Brain microvascular endothelial cell (primary cell): ENCODE data around the gene BIK.

Source experiments
- DNase-seq: peaks from one replicate; pipeline ENCODE4 v3.0.0-alpha.2; 2020
- H3K27ac ChIP-seq: fragments of 250-450 bp; sonication (Bioruptor Pico); 2 replicates; pipeline ENCODE4 v1.5.1; 2020; ENCODE audit warnings: mild to moderate bottlenecking, moderate library complexity
- H3K27me3 ChIP-seq: fragments of 250-450 bp; sonication (Bioruptor Pico); replicated peaks from 2 replicates; pipeline ENCODE4 v1.5.1; 2020; ENCODE audit warnings: mild to moderate bottlenecking
- H3K36me3 ChIP-seq: fragments of 250-450 bp; sonication (Bioruptor Pico); replicated peaks from 2 replicates; pipeline ENCODE4 v1.5.1; 2020; ENCODE audit warnings: mild to moderate bottlenecking
- H3K4me3 ChIP-seq: 2 replicates; pipeline ENCODE4 v1.5.1; 2011; ENCODE audit warnings: low read depth, mild to moderate bottlenecking, control low read depth, low read length, moderate library complexity
- in situ Hi-C: cut with HindIII; loops from 2 replicates; pipeline ENCODE4 v1.10.0; 2017; ENCODE audit warnings: low sequenced_read_pairs, low pct_ligation_motif_present
- TF ChIP-seq, protein P1 (sequence below): IDR thresholded peaks from 2 replicates; pipeline ENCODE4 v1.5.1; 2011; ENCODE audit warnings: low read depth, mild to moderate bottlenecking, moderate library complexity, low read length, control low read depth, inconsistent platforms; ENCODE audit errors: missing control alignments

The BIK gene

DNA sequence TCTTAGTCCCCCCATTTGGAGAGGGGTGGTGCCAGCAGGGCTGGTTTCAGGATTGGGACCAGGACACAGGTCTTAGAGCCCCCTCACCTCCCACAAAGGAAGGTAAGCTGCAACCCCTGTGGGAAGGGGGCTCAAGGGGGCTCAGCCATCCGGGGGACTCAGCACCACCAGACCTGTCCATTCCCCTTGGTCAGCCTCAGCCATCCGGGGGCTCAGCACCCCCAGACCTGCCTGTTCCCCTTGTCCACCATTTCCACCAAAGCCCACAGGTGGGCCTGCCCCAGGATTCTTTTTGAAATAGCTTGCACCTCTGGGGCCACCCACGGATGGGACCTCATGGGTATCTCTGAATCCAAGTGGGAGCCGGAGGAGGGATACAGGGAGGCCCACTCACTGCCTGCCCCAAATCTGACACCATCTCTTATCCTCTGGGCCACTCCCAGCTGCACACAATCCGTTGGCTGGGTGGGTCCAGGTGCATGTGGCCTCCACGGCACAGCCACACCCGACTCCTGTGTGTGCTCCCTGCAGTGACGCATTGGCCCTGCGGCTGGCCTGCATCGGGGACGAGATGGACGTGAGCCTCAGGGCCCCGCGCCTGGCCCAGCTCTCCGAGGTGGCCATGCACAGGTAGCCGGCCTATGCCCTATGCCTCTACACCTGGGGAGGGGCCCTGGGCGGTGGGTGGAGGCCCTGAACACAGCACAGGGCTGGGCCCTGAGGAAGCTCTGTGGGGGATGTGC is 16.8 kb downstream of the BIK start:
- H3K27ac ChIP-seq, result no peak overlapping the region
- in situ Hi-C loops, result no loop called here

DNA sequence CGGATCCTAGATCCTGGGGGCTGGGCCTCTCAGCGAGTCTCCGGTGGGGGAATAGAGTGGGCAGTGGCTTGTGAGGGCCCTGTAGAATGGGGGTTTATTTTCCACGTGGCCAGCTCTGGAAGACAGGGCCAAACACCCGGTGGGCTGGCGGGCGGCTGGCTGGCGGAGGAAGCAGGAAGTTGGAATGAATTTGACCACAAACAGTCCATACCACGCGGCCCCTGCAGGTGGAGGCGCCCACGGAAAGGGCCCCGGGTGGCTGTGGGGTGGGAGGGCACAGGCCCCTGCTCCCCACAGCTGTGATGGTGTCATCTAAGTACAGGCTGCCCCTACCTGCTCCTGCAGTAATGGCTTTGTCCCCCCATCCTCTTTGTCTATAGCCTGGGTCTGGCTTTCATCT is 17.6 kb downstream of the BIK start:
- H3K36me3 ChIP-seq, result peaks cover 6% of the 10 kb centered on the region
- in situ Hi-C loops, result no loop called here
- TF ChIP-seq, protein P1, sequence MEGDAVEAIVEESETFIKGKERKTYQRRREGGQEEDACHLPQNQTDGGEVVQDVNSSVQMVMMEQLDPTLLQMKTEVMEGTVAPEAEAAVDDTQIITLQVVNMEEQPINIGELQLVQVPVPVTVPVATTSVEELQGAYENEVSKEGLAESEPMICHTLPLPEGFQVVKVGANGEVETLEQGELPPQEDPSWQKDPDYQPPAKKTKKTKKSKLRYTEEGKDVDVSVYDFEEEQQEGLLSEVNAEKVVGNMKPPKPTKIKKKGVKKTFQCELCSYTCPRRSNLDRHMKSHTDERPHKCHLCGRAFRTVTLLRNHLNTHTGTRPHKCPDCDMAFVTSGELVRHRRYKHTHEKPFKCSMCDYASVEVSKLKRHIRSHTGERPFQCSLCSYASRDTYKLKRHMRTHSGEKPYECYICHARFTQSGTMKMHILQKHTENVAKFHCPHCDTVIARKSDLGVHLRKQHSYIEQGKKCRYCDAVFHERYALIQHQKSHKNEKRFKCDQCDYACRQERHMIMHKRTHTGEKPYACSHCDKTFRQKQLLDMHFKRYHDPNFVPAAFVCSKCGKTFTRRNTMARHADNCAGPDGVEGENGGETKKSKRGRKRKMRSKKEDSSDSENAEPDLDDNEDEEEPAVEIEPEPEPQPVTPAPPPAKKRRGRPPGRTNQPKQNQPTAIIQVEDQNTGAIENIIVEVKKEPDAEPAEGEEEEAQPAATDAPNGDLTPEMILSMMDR, result no peak
- no peak overlapping the region for H3K4me3 ChIP-seq
- no peak overlapping the region for H3K27ac ChIP-seq
- H3K27me3 ChIP-seq, result no peaks in the 10 kb centered on the region
- no peak for DNase-seq

More for the DNA sequence above, 16.8 kb downstream of the BIK start:
- DNase-seq, result no peak
- H3K27me3 ChIP-seq, result no peaks in the 10 kb centered on the region
- TF ChIP-seq, protein P1, result no peak
- no peak overlapping the region for H3K4me3 ChIP-seq
- H3K36me3 ChIP-seq, result peaks cover 2% of the 10 kb centered on the region

DNA sequence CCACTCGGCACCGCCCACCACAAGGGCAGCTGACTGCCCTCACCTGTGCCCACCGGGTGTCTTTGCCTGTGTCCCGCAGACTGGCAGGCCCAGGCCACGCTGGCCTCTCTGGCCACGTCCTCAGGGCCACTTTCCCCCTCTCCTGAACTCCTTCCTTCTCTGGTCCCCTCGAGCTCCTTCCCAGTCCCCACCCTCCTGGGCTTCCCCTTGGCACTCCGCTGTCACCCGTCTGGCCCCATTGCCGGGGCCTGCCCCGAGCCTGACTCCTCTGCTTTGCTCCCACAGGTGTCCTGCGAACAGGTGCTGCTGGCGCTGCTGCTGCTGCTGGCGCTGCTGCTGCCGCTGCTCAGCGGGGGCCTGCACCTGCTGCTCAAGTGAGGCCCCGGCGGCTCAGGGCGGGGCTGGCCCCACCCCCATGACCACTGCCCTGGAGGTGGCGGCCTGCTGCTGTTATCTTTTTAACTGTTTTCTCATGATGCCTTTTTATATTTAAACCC is 18.4 kb downstream of the BIK start:
- Histone ChIP-seq H3K27ac (no peak overlapping the region), H3K4me3 (no peak overlapping the region), H3K27me3 (no peaks in the 10 kb centered on the region), H3K36me3 (peaks cover 6% of the 10 kb centered on the region)
- TF ChIP-seq, protein P1, result no peak
- in situ Hi-C loops, result no loop called here
- no peak for DNase-seq

DNA sequence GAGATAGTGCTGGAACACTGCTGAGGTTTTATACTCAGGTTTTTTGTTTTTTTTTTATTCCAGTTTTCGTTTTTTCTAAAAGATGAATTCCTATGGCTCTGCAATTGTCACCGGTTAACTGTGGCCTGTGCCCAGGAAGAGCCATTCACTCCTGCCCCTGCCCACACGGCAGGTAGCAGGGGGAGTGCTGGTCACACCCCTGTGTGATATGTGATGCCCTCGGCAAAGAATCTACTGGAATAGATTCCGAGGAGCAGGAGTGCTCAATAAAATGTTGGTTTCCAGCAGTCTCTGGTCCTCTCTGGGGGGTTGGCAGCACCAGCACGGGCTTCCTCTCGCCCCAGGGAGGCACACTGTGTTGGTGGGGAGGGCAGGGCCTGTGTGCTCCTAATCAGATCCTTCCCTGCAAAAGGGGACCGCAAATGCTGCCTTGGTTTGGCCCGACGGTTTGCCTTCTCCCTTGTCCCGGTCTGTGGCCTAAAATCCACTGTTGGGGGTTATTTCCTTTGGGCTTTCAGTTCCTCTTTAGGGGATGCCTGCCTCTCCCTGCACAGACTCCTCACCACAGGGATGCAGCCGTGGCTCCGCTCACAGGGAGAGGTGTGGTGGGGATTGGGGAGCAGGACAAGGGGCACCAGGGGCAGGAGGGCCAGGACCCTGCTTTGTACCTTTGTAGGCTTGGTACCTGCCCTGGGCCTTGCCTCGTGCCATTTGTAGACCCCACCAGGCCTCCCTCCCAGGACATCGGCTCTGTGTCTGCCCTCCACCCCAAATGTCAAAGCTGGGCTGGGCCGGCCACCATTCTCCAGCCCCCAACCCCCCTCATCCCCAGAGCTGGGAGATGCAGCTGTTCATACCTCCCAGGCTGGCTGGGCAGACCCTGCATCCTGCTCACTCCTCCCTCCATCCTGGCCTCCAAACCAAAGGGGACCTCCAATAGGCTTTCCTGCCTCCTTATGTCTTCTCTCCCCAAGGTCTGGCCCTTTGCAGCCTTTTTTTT is 19.2 kb downstream of the BIK start:
- in situ Hi-C loops, result no loop called here
- no peak for DNase-seq
- no peak overlapping the region for H3K27ac ChIP-seq
- H3K27me3 ChIP-seq, result no peaks in the 10 kb centered on the region
- H3K36me3 ChIP-seq, result peaks cover 13% of the 10 kb centered on the region
- H3K4me3 ChIP-seq, result no peak overlapping the region
- TF ChIP-seq, protein P1, result no peak

DNA sequence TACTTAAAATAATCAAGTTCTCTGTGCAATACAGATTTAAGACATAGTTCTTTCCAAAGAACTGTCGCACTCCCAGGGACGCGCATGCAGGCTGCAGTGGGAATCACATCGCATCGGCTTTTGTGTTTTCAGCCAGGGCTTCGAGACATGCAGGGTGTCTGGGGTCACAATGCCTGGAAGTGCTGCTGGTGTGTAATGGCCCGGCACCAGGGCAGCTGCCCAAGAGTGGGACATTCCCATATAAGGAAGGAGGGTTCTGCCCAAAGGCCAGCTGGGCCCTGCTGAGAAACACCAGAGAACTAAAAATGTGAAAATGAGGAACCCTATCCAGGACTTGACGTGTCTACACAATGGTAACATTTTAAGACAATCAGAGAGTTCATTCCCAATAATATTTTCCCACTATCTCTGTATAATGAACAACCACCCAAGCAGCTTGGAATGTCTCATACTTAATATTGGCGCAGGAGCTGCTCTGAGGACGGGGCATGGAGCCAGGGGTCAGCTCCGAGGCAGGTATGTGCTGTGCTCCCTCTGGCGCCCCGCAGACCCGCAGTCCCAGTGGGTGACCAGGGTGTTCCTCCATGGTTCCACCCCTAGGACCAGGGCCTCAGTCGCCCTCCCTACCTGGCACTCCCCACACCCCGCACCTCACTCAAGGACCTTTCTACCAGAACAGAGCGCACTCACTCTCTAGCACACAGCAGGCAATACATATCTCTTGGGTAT is 21.4 kb downstream of the BIK start:
- no peaks in the 10 kb centered on the region for H3K27me3 ChIP-seq
- in situ Hi-C loops, result no loop called here
- H3K36me3 ChIP-seq, result peaks cover 23% of the 10 kb centered on the region
- no peak for DNase-seq
- TF ChIP-seq, protein P1, result no peak
- no peak overlapping the region for H3K4me3 ChIP-seq
- no peak overlapping the region for H3K27ac ChIP-seq
